Neutrophil (primary cell): ENCODE data around the gene DSG4.

Experiments used
- H3K27ac ChIP-seq: fragments of 200-600 bp; sonication (generic); 2 replicates; pipeline ENCODE4 v1.5.1; 2016; ENCODE audit warnings: mild to moderate bottlenecking, moderate library complexity
- H3K27me3 ChIP-seq: fragments of 200-600 bp; sonication (generic); 2 replicates; pipeline ENCODE4 v1.6.0; 2016; ENCODE audit warnings: mild to moderate bottlenecking
- H3K36me3 ChIP-seq: fragments of 200-600 bp; sonication (generic); 2 replicates; pipeline ENCODE4 v1.5.1; 2017
- H3K4me1 ChIP-seq, 2 experiments: fragments of 200-600 bp in 1 of 2; sonication (generic) in 1 of 2; 1 replicate in 1 of 2; 2 replicates in 1 of 2; pipeline versions ENCODE4 v1.5.1 to v1.6.1; 2013 to 2016; ENCODE audit warnings: low read depth in 1 of 2, low read length in 1 of 2, mild to moderate bottlenecking in 1 of 2, moderate library complexity in 1 of 2; ENCODE audit not compliant: control insufficient read depth in 1 of 2, insufficient read depth in 1 of 2
- H3K4me3 ChIP-seq, 2 experiments: fragments of 200-600 bp in 1 of 2; sonication (generic) in 1 of 2; 1 replicate in 1 of 2; 2 replicates in 1 of 2; pipeline ENCODE4 v1.5.1; 2013 to 2016; ENCODE audit warnings: low read depth in 1 of 2, low read length in 1 of 2, mild to moderate bottlenecking in 1 of 2, moderate library complexity in 1 of 2
- H3K9me3 ChIP-seq: fragments of 200-600 bp; sonication (generic); 2 replicates; pipeline ENCODE4 v1.5.1; 2016
- TF ChIP-seq, protein P1 (sequence below): fragments of 200-600 bp; sonication (generic); IDR thresholded peaks from 2 replicates; pipeline ENCODE4 v1.5.1; 2016; ENCODE audit warnings: antibody characterized with exemption

The DSG4 gene

DNA sequence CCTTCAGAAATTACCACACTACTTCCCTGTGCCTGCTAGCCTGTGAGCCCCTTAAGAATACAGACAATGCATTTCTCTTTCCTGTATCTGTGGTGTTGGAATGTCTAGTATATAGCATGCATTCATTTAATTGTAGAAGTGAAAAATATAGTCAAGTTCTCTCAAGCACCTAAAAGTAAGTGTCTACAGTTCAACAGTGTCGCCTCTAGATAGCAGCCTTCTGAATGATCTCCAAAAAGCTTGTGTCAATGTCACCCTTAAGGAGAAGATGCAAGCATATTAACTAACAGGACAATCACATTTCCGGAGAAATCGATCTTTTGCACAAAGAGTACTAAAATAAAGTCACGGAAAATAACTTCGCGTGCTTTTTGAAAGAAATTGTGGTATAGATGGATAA, 43.5 kb downstream of the DSG4 start:
- TF ChIP-seq, protein P1, sequence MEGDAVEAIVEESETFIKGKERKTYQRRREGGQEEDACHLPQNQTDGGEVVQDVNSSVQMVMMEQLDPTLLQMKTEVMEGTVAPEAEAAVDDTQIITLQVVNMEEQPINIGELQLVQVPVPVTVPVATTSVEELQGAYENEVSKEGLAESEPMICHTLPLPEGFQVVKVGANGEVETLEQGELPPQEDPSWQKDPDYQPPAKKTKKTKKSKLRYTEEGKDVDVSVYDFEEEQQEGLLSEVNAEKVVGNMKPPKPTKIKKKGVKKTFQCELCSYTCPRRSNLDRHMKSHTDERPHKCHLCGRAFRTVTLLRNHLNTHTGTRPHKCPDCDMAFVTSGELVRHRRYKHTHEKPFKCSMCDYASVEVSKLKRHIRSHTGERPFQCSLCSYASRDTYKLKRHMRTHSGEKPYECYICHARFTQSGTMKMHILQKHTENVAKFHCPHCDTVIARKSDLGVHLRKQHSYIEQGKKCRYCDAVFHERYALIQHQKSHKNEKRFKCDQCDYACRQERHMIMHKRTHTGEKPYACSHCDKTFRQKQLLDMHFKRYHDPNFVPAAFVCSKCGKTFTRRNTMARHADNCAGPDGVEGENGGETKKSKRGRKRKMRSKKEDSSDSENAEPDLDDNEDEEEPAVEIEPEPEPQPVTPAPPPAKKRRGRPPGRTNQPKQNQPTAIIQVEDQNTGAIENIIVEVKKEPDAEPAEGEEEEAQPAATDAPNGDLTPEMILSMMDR = no peak
- no peaks in the 10 kb centered on the region for H3K27me3 ChIP-seq
- H3K9me3 ChIP-seq = no peaks in the 10 kb centered on the region
- no peaks in the 10 kb centered on the region for H3K36me3 ChIP-seq
- H3K4me1 ChIP-seq = no peaks in the 10 kb centered on the region
- no peak overlapping the region for H3K27ac ChIP-seq
- H3K4me3 ChIP-seq = no peak overlapping the region

DNA sequence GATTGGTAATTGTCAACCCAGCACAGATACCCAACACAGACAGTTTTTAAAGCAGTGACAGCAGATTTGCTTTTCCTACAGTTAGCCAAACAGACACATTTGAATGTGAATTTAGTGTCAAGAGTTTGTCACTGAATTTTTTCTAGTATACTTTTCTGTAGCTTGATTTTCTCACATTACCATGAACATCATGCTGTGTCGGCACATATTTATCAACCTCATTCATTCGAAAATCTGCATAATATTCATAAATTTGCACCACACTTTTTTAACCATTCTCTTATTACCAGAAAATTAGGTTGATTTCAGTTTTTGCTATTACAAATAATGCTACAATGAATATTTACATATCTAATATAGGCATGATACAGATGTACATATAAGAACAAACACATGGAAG, 43.9 kb downstream of the DSG4 start:
- Histone ChIP-seq H3K9me3 (no peaks in the 10 kb centered on the region), H3K27ac (no peak overlapping the region), H3K4me1 (no peaks in the 10 kb centered on the region), H3K36me3 (no peaks in the 10 kb centered on the region), H3K27me3 (no peaks in the 10 kb centered on the region), H3K4me3 (no peak overlapping the region)
- TF ChIP-seq, protein P1 = no peak

DNA sequence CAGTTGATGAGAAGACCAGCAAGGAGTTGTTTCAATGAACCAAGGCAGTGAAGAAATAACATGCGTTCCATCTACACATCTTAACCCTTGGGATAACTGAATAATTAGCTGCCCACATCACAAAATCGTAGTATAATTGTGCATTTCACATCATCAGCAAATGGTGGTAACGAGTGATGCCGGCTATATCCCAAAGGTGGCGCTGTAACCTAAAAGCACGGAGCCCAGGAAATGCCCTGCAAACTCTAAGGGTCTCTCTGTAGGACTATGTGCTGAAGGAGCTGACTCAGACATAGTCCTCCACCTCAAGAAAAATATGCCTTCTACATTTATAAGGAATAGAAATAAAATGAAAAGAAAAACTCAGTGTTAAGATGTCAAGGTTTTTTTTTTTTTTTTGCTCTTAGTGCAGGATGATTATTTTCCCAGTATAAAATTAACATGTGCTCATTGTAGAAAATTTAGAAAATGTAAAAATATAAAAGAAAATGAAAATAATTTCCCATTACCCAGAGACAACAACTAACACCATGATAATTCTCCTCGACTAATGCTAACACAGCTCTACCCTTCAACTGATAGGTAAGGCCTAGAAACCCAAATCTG, 47.9 kb downstream of the DSG4 start:
- Histone ChIP-seq H3K4me3 (no peak overlapping the region), H3K4me1 (no peaks in the 10 kb centered on the region), H3K27ac (no peak overlapping the region), H3K9me3 (no peaks in the 10 kb centered on the region), H3K27me3 (no peaks in the 10 kb centered on the region), H3K36me3 (no peaks in the 10 kb centered on the region)
- TF ChIP-seq, protein P1 = no peak

- Histone ChIP-seq H3K4me3 (no peak overlapping the region), H3K27ac (no peak overlapping the region), H3K27me3 (no peaks in the 10 kb centered on the region), H3K9me3 (no peaks in the 10 kb centered on the region), H3K36me3 (no peaks in the 10 kb centered on the region), H3K4me1 (no peaks in the 10 kb centered on the region)
- TF ChIP-seq, protein P1 = no peak
Measured at GRCh38 chr18:31426021-31426420, 49.4 kb downstream of the DSG4 start.

- no peaks in the 10 kb centered on the region for H3K36me3 ChIP-seq
- no peaks in the 10 kb centered on the region for H3K4me1 ChIP-seq
- no peaks in the 10 kb centered on the region for H3K27me3 ChIP-seq
- no peaks in the 10 kb centered on the region for H3K9me3 ChIP-seq
- TF ChIP-seq, protein P1 = no peak
- H3K4me3 ChIP-seq = no peak overlapping the region
- no peak overlapping the region for H3K27ac ChIP-seq
Measured at GRCh38 chr18:31426871-31427406, 50.4 kb downstream of the DSG4 start.
